Measurements from ENCODE around the gene CD58.
A peak's percentile ranks its signal among the peaks of the same experiment; 100 is the strongest.
"Not testable (repeated sequence)": the region's sequence is repeated elsewhere in the genome, so short reads cannot be mapped to it uniquely, and the experiment has no call there.

CD58 gene

GRCh38 chr1:116591951-116592605 is 21.3 kb upstream of the CD58 start:
- not testable (repeated sequence) for DNase-seq

GRCh38 chr1:116591006-116591950 is 20.5 kb upstream of the CD58 start:
- not testable (repeated sequence) for DNase-seq

- DNase-seq, result not testable (repeated sequence)
Measured at GRCh38 chr1:116590359-116591005, 19.7 kb upstream of the CD58 start.

- DNase-seq, result not testable (repeated sequence)
Measured at GRCh38 chr1:116589101-116589735, 18.4 kb upstream of the CD58 start.

GRCh38 chr1:116587501-116588227 is 16.8 kb upstream of the CD58 start:
- DNase-seq, result no peak

GRCh38 chr1:116586741-116587143 is 15.9 kb upstream of the CD58 start:
- no peak for DNase-seq

- DNase-seq, result no peak
Measured at GRCh38 chr1:116585886-116586285, 15.1 kb upstream of the CD58 start.

GRCh38 chr1:116581323-116581885 is 10.6 kb upstream of the CD58 start:
- no peak for DNase-seq

- DNase-seq, result no peak
Measured at GRCh38 chr1:116580446-116581322, 9.9 kb upstream of the CD58 start.

- DNase-seq, result no peak
Measured at GRCh38 chr1:116579259-116579875, 8.5 kb upstream of the CD58 start.

GRCh38 chr1:116578581-116578980 is 7.8 kb upstream of the CD58 start:
- no peak for DNase-seq

GRCh38 chr1:116577759-116578314 is 7.0 kb upstream of the CD58 start:
- no peak for DNase-seq

- DNase-seq, result peak in 4 of 5 donors; percentile 17 to 68 (median 37)
Measured at GRCh38 chr1:116574581-116575291, 3.9 kb upstream of the CD58 start.

GRCh38 chr1:116573431-116574095 is 2.7 kb upstream of the CD58 start:
- no peak for DNase-seq

GRCh38 chr1:116572771-116573430 is 2.1 kb upstream of the CD58 start:
- no peak for DNase-seq

- no peak for DNase-seq
Measured at GRCh38 chr1:116572099-116572498, 1.3 kb upstream of the CD58 start.

GRCh38 chr1:116571215-116571919 is 541 bp upstream of the CD58 start:
- DNase-seq, result no peak

All from T-helper 1 cell (primary cell).